ENCODE results near the gene HS3ST6.
A peak's percentile ranks its signal among the peaks of the same experiment; 100 is the strongest.

The HS3ST6 gene

GRCh38 chr16:1874854-1875253, 43.4 kb downstream of the HS3ST6 start:
- no peak for DNase-seq

- DNase-seq: peak in 2 of 5 donors; percentile 13 to 19
Measured at GRCh38 chr16:1871974-1872635, 46.1 kb downstream of the HS3ST6 start, which contains the start of gene MEIOB. TSS of gene MEIOB (minus strand) at chr16:1872164. CDS start at chr16:1868175, 3,989 bp downstream.

GRCh38 chr16:1870365-1871082, 47.7 kb downstream of the HS3ST6 start:
- no peak for DNase-seq

- no peak for DNase-seq
Measured at GRCh38 chr16:1865902-1866690, 52.1 kb downstream of the HS3ST6 start.

- peak in 1 of 5 donors; percentile 19 for DNase-seq
Measured at GRCh38 chr16:1863681-1864460, 54.3 kb downstream of the HS3ST6 start.

- DNase-seq: no peak
Measured at GRCh38 chr16:1862394-1862793, 55.8 kb downstream of the HS3ST6 start.

GRCh38 chr16:1861730-1862129, 56.5 kb downstream of the HS3ST6 start:
- no peak for DNase-seq

All from T-helper 1 cell (primary cell).